NCI-H2227 treated with DMSO at 0.1 percent for 48 hours (cell line): ENCODE results near the gene BACH2.
"Not testable (repeated sequence)": the region's sequence is repeated elsewhere in the genome, so short reads cannot be mapped to it uniquely, and the experiment has no call there.

Experiments used
- DNase-seq: peaks from one replicate; lab custom pipeline; 2025; lab: John Stamatoyannopoulos, UW

Gene BACH2

DNA sequence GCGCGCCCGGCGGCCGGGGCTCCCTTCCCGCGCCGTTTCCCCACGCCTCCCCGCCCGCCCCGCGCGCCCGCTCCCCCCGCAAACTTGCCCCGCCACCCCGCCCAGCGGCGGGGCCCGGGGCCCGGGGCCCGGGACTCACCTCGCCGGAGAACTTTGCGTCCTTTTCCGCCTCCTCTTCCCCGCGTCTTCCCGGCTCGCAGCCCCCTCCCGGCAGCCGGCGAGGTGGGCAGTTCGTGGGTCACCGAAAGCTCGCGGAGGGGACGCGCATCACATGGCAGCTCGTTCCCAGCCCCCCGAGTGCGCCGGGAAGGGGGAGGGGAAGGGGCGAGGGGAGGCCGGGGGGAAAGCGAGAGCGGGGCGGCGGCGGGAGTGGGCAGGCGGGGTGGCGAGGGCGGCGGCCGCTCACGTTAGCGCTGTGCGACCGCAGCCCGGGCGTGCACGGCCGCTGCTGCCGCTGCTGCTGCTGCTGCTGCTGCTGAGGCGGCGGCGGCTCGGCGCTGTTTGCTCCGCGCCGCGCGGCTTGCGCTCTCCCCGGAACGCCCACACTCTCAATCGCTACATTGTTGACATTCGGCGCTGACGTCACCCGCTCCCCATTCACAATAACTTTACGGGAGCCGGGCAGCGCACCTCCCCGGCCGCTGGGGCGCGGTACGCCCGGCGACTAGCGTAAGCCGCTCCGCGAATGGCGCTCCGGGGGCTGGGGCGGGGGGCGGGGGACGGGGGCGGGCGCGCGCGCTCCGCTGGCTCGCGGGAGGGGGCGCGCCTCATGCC is at the start of gene BACH2:
Gene BACH2 (minus strand): TSS at position 503 of the 774 bp plus-strand sequence. CDS start 287,999 bp downstream, outside the sequence.
- DNase-seq = peak; percentile 87

DNA sequence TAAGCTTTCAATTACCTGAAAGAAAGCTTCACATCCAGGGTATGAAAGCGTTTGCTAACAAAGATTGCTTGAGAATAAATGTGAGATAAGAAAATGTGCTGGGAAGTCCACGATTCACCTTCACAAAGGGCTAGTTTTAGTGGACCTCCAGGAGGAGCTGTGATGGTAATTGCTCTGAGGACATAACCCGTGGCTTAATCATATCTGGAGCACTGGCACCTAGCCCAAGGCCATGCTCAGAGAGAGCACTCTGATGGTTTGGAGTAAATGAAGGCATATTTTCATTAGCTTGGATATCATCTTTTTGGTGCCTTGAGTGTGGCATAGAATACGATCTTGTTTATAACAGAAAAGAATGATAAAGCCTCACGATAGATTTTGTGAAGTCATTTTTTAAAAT is 46.9 kb upstream of the BACH2 start:
- DNase-seq = no peak

DNA sequence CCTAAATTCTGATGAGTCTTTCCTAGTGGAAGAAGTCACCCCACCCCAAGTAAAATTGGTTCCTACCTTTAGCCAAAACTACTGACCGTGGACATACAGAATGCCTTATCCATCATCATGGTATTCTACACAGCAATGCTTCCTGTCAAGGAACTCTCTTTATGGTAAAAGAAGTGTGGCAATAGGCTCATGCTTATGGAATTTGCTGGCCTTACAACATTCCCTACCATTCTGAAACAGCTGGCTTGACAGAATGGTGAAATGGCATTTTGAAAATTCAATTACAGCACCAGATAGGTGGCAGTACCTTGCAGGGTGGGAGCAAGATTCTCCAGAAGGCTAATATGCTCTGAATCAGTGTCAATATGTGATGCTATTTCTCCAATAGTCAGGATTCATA is 41.8 kb upstream of the BACH2 start:
- no peak for DNase-seq

- DNase-seq = no peak
Measured at GRCh38 chr6:90336388-90336947, 39.8 kb upstream of the BACH2 start.

GRCh38 chr6:90333928-90334327 is 37.3 kb upstream of the BACH2 start:
- no peak for DNase-seq

DNA sequence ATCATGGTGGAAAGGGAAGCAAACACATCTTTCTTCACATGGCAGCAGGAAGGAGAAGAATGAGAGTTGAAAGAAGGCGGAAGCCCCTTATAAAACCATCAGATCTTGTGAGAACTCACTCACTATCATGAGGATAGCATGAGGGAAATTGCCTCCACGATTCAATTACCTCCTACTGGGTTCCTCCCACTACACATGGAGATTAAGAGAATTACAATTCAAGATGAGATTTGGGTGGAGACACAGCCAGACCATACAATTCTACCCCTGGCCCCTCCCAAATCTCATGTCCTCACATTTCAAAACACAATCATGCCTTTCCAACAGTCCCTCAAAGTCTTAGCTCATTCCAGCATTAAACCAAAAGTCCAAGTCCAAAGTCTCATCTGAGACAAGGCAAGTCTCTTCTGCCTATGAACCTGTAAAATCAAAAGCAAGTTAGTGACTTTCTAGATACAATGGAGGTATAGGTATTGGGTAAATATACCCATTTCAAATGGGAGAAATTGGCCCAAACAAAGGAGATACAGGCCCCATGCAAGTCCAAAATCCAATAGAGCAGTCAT is 36.4 kb upstream of the BACH2 start:
- not testable (repeated sequence) for DNase-seq

- DNase-seq = no peak
Measured at GRCh38 chr6:90329386-90330077, 32.9 kb upstream of the BACH2 start.

GRCh38 chr6:90328004-90328403 is 31.4 kb upstream of the BACH2 start:
- no peak for DNase-seq

- no peak for DNase-seq
Measured at GRCh38 chr6:90326404-90327057, 29.9 kb upstream of the BACH2 start.

GRCh38 chr6:90323706-90324105 is 27.1 kb upstream of the BACH2 start:
- DNase-seq = no peak

DNA sequence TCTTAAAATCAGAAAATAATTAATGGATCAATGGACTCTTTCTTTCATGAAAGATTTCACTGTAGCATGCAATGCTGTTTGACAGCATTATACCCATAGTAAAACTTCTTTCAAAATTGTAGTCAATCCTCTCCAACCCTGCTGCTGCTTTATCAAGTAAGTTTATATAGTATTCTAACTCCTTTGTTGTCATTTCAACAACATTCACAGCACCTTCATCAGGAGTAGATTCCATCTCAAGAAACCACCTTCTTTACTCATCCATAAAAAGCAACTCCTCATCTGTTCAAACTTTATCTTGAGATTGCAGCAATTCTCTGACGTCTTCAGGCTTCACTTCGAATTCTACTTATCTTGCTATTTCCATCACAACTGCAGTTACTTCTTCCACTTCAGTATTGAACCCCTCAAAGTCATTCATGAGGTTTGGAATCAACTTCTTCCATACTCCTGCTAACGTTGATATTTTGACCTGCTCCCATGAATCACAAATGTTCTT is 26.4 kb upstream of the BACH2 start:
- no peak for DNase-seq

DNA sequence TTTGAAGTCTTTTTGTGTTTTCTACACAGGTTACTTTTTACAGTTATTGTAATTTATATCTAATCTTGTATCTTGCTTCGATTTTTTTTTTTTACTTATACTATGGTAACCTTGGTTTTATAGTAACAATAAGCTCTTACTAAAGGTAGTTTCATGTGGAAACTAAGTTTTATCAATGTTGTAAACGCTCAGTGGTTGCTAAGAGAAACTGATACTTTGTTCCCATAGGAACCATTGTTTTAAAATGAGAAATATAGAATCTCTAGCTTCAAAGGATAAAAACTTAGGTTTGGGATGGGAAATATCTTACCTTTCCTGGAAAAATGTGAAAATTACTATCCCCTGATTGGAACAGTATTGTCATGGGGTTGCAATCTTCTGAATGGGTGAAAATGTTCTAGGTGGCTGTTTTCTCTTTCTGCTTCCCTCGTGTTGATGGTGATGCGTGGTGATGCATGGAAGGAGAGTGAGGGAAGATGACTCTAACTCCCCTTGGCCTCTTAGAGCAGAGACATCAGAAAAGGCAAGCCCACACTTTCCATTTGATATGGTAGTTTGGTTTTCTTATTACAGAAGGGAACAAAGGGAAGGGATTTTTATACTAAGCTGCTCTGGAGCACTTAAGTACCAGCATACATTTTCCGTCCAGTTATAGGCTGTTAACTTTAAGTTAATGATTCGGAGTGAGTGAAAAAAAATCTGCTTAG is 23.5 kb upstream of the BACH2 start:
- DNase-seq = no peak

DNA sequence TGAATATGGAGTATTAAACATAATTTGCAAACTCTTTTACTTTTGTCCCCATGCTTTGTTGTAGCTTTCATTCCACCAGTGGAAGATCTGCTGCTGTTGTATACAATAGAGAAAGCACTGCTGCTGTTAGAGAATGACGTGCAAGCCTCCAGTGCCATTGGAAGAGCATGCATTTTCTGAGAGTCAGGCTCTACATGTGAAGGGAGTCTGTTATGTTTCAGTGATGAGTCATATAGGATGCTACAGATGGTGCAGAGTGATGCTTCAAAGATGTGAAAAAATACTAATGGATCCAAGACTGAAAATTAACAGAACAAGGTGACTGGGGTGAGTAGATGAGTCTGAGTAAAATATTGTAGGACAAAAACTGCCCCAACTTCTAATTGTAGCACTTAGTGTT is 22.4 kb upstream of the BACH2 start:
- no peak for DNase-seq

DNA sequence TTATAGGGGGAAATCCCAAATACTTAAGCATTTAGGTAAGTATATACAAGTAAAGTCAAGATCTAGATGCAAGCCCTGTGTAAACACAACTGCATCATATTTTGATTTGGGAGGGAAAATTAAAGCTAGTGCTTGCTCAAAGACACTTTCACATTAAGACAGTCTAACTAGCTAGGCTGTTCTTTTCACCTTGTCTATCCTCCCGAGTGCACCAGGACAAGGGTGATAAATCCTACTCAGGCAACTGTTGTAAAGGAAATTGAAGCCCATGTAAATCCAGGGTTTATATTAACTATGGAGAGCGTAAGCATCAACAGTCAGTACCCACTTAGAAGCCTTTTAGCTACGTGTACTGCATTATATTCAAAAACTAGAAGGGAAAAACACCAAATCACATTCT is 19.3 kb upstream of the BACH2 start:
- no peak for DNase-seq

DNA sequence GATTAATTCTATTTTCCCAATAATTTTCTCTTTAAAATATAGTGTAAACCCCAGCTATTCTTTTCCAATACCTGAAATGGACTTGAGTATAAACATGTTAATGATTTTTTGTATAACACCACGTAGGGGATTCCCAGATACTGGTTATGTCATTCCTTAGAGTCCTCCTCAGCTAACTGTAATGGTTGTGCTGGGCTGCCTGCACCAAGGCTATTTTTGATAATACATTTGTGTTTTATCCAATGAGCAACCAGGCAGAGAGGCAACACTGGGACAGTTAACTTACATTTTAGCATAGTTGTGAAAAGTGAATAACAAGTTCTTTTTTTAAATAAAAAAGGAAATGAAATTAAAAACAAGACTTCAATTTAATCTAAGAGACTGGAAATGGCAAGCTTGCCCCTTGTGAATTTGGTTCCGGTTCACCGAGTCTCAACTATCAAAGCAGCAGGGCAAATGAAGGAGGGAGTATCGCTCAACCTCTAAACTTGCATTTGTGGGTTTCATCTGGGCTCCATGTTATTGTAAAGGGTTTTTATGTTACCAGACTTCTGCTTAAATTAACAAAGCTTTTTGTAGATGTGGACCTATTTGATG is 18.8 kb upstream of the BACH2 start:
- no peak for DNase-seq

- DNase-seq = no peak
Measured at GRCh38 chr6:90314514-90314913, 17.9 kb upstream of the BACH2 start.

- no peak for DNase-seq
Measured at GRCh38 chr6:90311569-90311968, 14.9 kb upstream of the BACH2 start.

- no peak for DNase-seq
Measured at GRCh38 chr6:90305800-90306448, 9.3 kb upstream of the BACH2 start.

GRCh38 chr6:90304308-90304707 is 7.7 kb upstream of the BACH2 start:
- DNase-seq = no peak

DNA sequence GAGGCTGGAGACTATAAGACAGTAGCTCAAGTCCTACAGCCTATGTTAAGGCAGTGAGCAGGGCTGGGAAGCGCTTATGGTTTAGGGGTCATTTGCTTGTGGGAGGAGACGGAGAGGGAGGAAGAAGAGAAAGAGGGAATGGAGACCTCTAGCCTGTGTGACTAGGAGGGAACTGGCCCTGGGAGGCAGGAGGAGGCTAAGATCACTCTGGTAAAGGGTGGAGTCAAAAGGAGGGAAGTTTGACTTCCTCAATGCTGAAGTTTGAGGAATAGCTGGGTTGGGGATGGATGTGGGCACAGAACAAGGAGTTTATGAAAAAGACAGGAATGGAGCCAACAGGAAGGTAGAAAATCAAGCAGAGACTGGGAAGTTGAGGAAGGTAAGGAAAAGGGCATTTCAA is 6.4 kb upstream of the BACH2 start:
- no peak for DNase-seq

GRCh38 chr6:90302320-90302719 is 5.7 kb upstream of the BACH2 start:
- no peak for DNase-seq
